OCI-LY1 (cell line): ENCODE measurements around the gene VTI1A.

ENCODE experiments used
- EZH2 ChIP-seq: fragments of 200-600 bp; sonication (generic), shearing (Covaris generic); IDR thresholded peaks from 2 replicates; pipeline ENCODE4 v1.8.0; 2017; ENCODE audit warnings: borderline replicate concordance, mixed run types, mild to moderate bottlenecking, antibody characterized with exemption, low read length, moderate library complexity, mixed read lengths
- TF ChIP-seq, protein P1 (sequence below): fragments of 200-600 bp; sonication (generic), shearing (Covaris generic); IDR thresholded peaks from 2 replicates; pipeline ENCODE4 v1.5.1; 2017; ENCODE audit warnings: mild to moderate bottlenecking, antibody characterized with exemption, low read length, moderate library complexity, mixed read lengths

DNA sequence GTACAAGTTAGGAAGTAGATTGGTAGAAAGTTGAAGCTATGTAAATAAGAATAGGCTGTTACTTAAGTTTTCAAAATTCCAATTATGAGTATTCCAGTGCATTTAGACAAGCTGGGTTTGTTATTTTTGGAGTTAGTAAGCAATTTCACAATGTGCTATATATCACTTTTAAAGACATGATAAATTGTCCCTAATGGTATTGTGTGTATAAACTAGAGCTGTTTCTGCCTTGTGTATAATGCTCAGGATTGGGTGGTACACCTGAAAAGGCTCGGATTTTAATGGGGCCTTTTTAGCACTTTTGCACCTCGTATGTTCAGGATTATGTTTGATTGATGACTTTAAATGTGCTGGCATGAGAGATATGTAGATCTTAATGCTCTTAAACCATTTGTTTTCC is 175.8 kb downstream of the VTI1A start:
- no peak for TF ChIP-seq EZH2
- TF ChIP-seq, protein P1, sequence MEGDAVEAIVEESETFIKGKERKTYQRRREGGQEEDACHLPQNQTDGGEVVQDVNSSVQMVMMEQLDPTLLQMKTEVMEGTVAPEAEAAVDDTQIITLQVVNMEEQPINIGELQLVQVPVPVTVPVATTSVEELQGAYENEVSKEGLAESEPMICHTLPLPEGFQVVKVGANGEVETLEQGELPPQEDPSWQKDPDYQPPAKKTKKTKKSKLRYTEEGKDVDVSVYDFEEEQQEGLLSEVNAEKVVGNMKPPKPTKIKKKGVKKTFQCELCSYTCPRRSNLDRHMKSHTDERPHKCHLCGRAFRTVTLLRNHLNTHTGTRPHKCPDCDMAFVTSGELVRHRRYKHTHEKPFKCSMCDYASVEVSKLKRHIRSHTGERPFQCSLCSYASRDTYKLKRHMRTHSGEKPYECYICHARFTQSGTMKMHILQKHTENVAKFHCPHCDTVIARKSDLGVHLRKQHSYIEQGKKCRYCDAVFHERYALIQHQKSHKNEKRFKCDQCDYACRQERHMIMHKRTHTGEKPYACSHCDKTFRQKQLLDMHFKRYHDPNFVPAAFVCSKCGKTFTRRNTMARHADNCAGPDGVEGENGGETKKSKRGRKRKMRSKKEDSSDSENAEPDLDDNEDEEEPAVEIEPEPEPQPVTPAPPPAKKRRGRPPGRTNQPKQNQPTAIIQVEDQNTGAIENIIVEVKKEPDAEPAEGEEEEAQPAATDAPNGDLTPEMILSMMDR: no peak
